ENCODE results near the gene RRBP1.

Gene RRBP1

DNA sequence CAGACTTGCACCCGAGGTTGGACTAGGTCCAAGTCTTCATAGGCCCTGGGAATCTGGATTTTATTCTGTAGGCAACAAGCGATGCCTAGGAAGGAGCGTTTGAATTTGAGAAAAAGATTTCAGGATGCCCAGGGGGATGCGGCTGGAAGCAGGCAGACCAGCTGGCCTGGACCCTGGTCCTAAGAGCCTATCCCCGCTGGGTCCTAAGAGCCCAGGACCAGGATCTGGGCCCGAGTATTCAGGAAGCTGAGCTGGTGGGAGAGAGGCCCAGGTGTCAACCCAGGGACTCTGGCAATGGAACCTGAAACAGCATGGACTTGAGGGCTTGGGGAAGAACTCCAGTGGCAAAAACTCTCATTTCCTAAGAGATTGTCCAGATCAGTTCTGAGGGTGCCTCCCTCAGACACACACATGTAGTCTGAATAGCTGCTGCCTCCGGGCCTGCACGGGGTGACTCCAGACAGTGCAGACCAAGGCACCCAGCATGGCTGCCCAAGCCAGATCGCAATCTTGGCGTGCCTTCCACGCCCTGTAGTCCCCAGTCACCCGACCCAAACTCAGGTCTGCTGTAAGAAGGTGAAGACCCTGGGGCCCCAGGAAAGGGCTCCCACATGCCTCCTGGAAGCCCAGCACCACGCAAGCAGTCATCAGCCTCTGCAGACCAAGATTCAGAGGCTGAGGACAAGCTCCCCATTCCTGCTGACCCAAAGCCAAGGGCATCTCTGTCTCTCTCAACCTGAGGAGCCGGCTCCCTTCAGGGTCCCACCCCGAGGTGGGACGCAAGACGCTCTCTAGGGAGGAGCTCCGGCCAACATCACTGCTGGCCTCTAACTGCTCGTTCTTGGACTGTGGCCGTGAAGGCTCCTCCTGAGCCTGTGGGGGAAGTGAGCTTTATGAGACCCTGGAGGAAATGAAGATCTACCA lies 34.4 kb downstream of the RRBP1 start:
- H3K27me3 ChIP-seq (ENCODE audit: low read depth, low read length): no peaks in the 10 kb centered on the region
- TF ChIP-seq EZH2phosphoT487 (IDR thresholded peaks at IDR 0.05; ENCODE audit: low read depth): no peak
- no peak for TF ChIP-seq CTCF (IDR thresholded peaks at IDR 0.05; ENCODE audit: low read depth, low read length)
- H2AFZ ChIP-seq (ENCODE audit: low read depth, low read length): no peak overlapping the region
- H3K9me3 ChIP-seq (ENCODE audit: insufficient read depth, low read length): no peaks in the 10 kb centered on the region
- no peak overlapping the region for H3K9ac ChIP-seq (ENCODE audit: low read length)
- H3K4me3 ChIP-seq (ENCODE audit: low read length): no peak overlapping the region
- H3K36me3 ChIP-seq (replicated peaks; ENCODE audit: low read depth, low read length): no peaks in the 10 kb centered on the region
- H4K20me1 ChIP-seq (ENCODE audit: insufficient read depth, low read length): peaks cover 30% of the 10 kb centered on the region
- H3K4me1 ChIP-seq (ENCODE audit: low read length): peaks cover 18% of the 10 kb centered on the region
- no peak overlapping the region for H3K27ac ChIP-seq (ENCODE audit: low read length)
- no peak overlapping the region for H3K4me2 ChIP-seq (ENCODE audit: low read length)
- no peaks in the 10 kb centered on the region for H3K79me2 ChIP-seq (ENCODE audit: low read length)

- H2AFZ ChIP-seq (ENCODE audit: low read depth, low read length): no peak overlapping the region
- H3K27ac ChIP-seq (ENCODE audit: low read length): no peak overlapping the region
- H3K4me1 ChIP-seq (ENCODE audit: low read length): peaks cover 18% of the 10 kb centered on the region
- H3K9me3 ChIP-seq (ENCODE audit: insufficient read depth, low read length): no peaks in the 10 kb centered on the region
- H3K9ac ChIP-seq (ENCODE audit: low read length): no peak overlapping the region
- no peaks in the 10 kb centered on the region for H3K79me2 ChIP-seq (ENCODE audit: low read length)
- no peaks in the 10 kb centered on the region for H3K36me3 ChIP-seq (replicated peaks; ENCODE audit: low read depth, low read length)
- H4K20me1 ChIP-seq (ENCODE audit: insufficient read depth, low read length): peaks cover 30% of the 10 kb centered on the region
- no peaks in the 10 kb centered on the region for H3K27me3 ChIP-seq (ENCODE audit: low read depth, low read length)
- no peak overlapping the region for H3K4me3 ChIP-seq (ENCODE audit: low read length)
- no peak for TF ChIP-seq CTCF (IDR thresholded peaks at IDR 0.05; ENCODE audit: low read depth, low read length)
- H3K4me2 ChIP-seq (ENCODE audit: low read length): no peak overlapping the region
Measured at GRCh38 chr20:17646961-17647301, 35.1 kb downstream of the RRBP1 start.

- Histone ChIP-seq H3K4me2 (ENCODE audit: low read length) (no peak overlapping the region), H3K9me3 (ENCODE audit: insufficient read depth, low read length) (no peaks in the 10 kb centered on the region), H3K36me3 (replicated peaks; ENCODE audit: low read depth, low read length) (no peaks in the 10 kb centered on the region), H2AFZ (ENCODE audit: low read depth, low read length) (no peak overlapping the region), H3K4me1 (ENCODE audit: low read length) (peaks cover 18% of the 10 kb centered on the region), H3K27me3 (ENCODE audit: low read depth, low read length) (no peaks in the 10 kb centered on the region), H3K9ac (ENCODE audit: low read length) (no peak overlapping the region), H3K4me3 (ENCODE audit: low read length) (no peak overlapping the region), H3K79me2 (ENCODE audit: low read length) (no peaks in the 10 kb centered on the region), H3K27ac (ENCODE audit: low read length) (no peak overlapping the region), H4K20me1 (ENCODE audit: insufficient read depth, low read length) (peaks cover 30% of the 10 kb centered on the region)
- TF ChIP-seq CTCF (IDR thresholded peaks at IDR 0.05; ENCODE audit: low read depth, low read length): no peak
- no peak for TF ChIP-seq EZH2phosphoT487 (IDR thresholded peaks at IDR 0.05; ENCODE audit: low read depth)
Measured at GRCh38 chr20:17646209-17646960, 35.7 kb downstream of the RRBP1 start.

- peaks cover 30% of the 10 kb centered on the region for H4K20me1 ChIP-seq (ENCODE audit: insufficient read depth, low read length)
- H3K9me3 ChIP-seq (ENCODE audit: insufficient read depth, low read length): no peaks in the 10 kb centered on the region
- H3K9ac ChIP-seq (ENCODE audit: low read length): no peak overlapping the region
- TF ChIP-seq CTCF (IDR thresholded peaks at IDR 0.05; ENCODE audit: low read depth, low read length) (no peak), EZH2phosphoT487 (IDR thresholded peaks at IDR 0.05; ENCODE audit: low read depth) (no peak)
- H3K27me3 ChIP-seq (ENCODE audit: low read depth, low read length): no peaks in the 10 kb centered on the region
- H3K4me1 ChIP-seq (ENCODE audit: low read length): peaks cover 18% of the 10 kb centered on the region
- no peak overlapping the region for H2AFZ ChIP-seq (ENCODE audit: low read depth, low read length)
- no peaks in the 10 kb centered on the region for H3K79me2 ChIP-seq (ENCODE audit: low read length)
- no peak overlapping the region for H3K4me3 ChIP-seq (ENCODE audit: low read length)
- H3K4me2 ChIP-seq (ENCODE audit: low read length): no peak overlapping the region
- no peak overlapping the region for H3K27ac ChIP-seq (ENCODE audit: low read length)
- H3K36me3 ChIP-seq (replicated peaks; ENCODE audit: low read depth, low read length): no peaks in the 10 kb centered on the region
Measured at GRCh38 chr20:17645546-17646208, 36.4 kb downstream of the RRBP1 start.

Measured in OCI-LY3 (cell line).